ENCODE data around the gene LY86.

DNA sequence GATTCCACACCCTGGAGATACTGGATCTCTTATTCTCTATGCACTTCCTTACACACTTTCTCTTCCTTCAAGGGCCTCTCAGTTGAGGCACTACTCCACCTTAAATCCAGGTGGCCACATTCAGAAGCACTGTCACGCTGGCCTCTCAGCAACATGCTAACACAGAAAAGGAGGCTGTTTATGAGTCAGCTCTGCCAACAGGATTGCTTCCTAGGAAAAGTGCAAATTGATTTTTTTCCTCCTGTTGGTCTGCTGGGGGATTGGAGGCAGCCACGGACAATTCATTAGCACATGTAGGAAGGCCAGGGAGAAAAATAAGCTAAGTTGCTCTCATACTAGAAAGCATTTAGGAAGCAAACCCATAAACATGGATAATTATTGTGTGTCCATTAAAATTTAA, 20.9 kb downstream of the LY86 start:
- TF ChIP-seq POLR2A (IDR thresholded peaks at IDR 0.05), result no peak
- TF ChIP-seq, protein P1, sequence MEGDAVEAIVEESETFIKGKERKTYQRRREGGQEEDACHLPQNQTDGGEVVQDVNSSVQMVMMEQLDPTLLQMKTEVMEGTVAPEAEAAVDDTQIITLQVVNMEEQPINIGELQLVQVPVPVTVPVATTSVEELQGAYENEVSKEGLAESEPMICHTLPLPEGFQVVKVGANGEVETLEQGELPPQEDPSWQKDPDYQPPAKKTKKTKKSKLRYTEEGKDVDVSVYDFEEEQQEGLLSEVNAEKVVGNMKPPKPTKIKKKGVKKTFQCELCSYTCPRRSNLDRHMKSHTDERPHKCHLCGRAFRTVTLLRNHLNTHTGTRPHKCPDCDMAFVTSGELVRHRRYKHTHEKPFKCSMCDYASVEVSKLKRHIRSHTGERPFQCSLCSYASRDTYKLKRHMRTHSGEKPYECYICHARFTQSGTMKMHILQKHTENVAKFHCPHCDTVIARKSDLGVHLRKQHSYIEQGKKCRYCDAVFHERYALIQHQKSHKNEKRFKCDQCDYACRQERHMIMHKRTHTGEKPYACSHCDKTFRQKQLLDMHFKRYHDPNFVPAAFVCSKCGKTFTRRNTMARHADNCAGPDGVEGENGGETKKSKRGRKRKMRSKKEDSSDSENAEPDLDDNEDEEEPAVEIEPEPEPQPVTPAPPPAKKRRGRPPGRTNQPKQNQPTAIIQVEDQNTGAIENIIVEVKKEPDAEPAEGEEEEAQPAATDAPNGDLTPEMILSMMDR (IDR thresholded peaks at IDR 0.05), result no peak
